HG02623 (cell line): ENCODE measurements around the gene ST6GALNAC2.
"Not testable (repeated sequence)": the region's sequence is repeated elsewhere in the genome, so short reads cannot be mapped to it uniquely, and the experiment has no call there.

Experiments
- ATAC-seq: cut with Tn5 transposase; IDR thresholded peaks from one replicate; pipeline ENCODE4 v1.9.1; 2021; ENCODE audit warnings: moderate library complexity; ENCODE audit not compliant: unreplicated experiment

ST6GALNAC2 gene

DNA sequence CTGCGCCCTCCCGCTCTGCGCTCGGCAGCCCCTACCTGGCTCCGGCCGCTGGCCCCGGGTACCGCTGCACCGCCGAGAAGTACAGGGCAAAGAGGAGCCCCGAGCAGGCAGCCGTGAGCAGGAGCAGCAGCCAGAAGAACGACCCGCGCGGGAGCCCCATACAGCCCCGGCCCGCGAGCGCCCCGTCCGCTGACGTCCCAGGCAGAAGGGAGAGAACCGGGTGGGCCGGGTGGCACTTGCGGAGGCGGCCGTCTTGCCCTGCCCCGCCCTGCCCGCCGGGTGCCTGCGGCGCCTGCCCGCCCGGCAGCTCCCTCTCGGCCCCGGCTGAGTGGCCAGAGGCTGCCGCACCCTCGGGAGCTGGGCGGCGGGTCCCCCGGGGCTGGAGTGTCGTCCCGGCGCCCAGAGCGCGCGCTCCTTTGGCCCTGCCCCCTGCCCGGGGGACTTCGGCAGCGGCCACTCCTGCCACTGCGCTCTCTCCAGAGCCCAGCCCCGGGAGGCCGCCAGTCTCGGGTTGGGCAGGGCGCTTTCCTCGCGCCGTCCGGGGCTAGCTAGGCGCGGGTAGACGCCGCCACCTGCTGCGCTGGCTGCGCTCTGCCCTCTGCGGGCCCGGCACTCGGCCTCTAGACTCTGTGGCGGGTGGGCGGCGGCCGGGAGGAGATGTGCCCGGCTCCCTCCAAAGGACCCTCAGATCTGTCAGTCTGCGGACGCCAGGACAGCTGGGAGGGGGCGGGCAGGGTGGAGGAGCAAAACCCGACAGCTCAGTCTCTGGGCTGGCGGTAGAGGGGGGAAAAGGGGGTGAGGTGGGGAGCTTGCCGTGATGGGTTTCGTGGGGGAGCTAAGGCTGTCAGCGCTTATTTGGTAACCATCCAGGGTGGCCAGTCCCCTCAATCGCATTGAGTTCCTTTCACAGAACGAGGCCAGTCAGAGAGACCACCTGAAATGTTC lies at the start of gene ST6GALNAC2:
TSS of gene ST6GALNAC2 (minus strand) at position 212 of the 945 bp plus-strand sequence. CDS start at position 160, 52 bp downstream.
- ATAC-seq, result no peak

GRCh38 chr17:76635039-76635438 lies 49.4 kb upstream of the ST6GALNAC2 start:
- ATAC-seq, result no peak

- no peak for ATAC-seq
Measured at GRCh38 chr17:76633628-76634328, 48.1 kb upstream of the ST6GALNAC2 start.

- ATAC-seq, result no peak
Measured at GRCh38 chr17:76631821-76632565, 46.3 kb upstream of the ST6GALNAC2 start.

- ATAC-seq, result no peak
Measured at GRCh38 chr17:76630151-76630550, 44.5 kb upstream of the ST6GALNAC2 start.

- ATAC-seq, result no peak
Measured at GRCh38 chr17:76627510-76627909, 41.9 kb upstream of the ST6GALNAC2 start.

- no peak for ATAC-seq
Measured at GRCh38 chr17:76626442-76626841, 40.8 kb upstream of the ST6GALNAC2 start.

GRCh38 chr17:76625496-76625895 lies 39.8 kb upstream of the ST6GALNAC2 start:
- ATAC-seq, result no peak

GRCh38 chr17:76623271-76624146 lies 37.8 kb upstream of the ST6GALNAC2 start:
- ATAC-seq, result no peak

DNA sequence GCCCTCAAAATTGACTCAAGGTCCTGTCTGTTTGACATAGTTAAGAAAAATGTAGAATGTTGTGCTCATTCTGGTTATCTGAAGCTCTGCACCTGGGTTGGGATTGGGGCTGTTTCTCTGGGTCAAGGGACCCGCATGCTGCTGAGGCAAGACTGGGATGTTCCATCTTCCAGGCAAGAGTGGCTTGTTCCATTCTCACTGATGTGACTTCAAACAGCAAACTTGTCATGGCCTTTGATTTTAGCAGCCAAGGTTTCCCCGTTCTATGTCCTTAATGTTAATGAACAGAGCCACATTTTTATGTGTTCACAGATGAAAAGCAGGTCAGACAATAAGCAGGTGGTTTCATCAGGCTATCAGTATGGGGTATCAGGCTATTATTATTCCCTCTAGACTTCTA lies 32.2 kb upstream of the ST6GALNAC2 start:
- no peak for ATAC-seq

GRCh38 chr17:76614912-76615617 lies 29.4 kb upstream of the ST6GALNAC2 start:
- ATAC-seq, result no peak

- ATAC-seq, result not testable (repeated sequence)
Measured at GRCh38 chr17:76614064-76614759, 28.6 kb upstream of the ST6GALNAC2 start.

GRCh38 chr17:76612977-76613851 lies 27.6 kb upstream of the ST6GALNAC2 start:
- no peak for ATAC-seq

DNA sequence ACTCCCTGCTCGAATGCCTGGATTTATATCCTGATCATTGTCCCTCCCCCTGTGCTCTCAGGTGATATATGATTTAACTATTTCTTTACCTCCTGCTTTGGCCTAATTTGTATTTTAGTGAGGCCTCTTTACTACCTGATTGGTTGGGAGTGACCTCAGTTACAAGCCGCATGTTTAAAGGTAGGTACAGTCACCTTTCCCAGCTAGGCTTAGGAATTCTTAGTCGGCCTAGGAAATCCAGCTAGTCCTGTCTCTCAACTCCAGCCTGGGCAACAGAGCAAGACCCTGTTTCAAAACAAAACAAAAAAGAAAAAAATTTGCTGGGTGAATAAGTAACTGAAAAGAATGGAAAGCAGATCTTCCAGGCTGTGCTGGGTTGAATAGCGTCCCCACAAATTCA lies 26.8 kb upstream of the ST6GALNAC2 start:
- no peak for ATAC-seq

- ATAC-seq, result no peak
Measured at GRCh38 chr17:76611758-76612157, 26.1 kb upstream of the ST6GALNAC2 start.

DNA sequence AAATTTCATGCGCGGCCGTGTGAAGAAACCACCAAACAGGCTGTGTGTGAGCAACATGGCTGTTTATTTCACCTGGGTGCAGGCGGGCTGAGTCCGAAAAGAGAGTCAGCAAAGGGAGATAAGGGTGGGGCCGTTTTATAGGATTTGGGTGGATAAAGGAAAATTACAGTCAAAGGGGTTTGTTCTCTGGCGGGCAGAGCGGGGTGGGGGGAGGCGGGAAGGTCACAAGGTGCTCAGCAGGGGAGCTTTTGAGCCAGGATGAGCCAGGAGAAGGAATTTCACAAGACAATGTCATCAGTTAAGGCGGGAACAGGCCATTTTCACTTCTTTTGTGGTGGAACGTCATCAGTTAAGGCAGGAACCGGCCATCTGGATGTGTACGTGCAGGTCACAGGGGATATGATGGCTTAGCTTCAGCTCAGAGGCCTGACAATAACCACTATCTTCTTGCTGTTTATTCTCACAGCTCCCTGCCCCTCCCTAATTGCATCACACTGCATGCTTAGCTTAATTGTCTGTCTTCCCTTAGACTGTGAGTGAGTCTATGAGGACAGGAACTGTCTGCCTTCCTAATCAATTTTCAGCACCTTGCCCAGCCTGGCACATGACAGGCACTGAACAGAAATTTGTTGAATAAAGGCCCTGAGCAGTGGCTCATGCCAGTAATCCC lies 25.6 kb upstream of the ST6GALNAC2 start:
- ATAC-seq, result not testable (repeated sequence)

DNA sequence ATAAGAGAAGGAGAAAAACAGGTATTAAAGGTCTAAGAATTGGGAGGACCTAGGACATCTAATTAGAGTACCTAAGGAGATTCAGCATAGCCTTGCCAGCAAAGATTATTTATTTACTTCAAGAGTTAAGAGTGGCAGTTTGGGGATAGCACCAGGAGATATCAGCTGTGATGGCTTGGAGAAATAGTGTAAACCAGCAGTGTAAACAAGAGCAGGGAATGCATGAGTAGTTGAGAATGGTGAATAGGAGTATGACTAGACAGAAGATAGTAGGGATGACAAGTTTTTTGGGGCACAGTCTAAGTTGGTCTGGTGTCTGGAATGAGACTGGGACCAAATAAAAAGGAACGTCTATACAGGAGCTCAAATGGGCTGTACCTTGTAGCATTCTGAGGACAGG lies 21.0 kb upstream of the ST6GALNAC2 start:
- not testable (repeated sequence) for ATAC-seq
